ENCODE measurements around the gene SAP25. TPM values are rescaled to one million over a fixed set of nuclear protein-coding genes. Genes with fewer than 3 reads are reported as not detected.

SAP25 gene
- 1 to 10 TPM; 2.8 to 5.0 TPM for total RNA-seq
- long read RNA-seq, donor 1, partial matches to known transcripts: 0 of 1 reads
- long read RNA-seq, donor 1, other reads (novel, unspliced or antisense): 0 of 1 reads
- long read RNA-seq, donor 2: 0 reads

GRCh38 chr7:100573691-100574361 lies at the start of gene SAP25:
TSS of gene SAP25 (minus strand) at chr7:100573900. CDS start at chr7:100573742, 158 bp downstream.
- intact Hi-C loops (cut with DNase I): no loop called here

GRCh38 chr7:100621554-100621953 lies 47.9 kb upstream of the SAP25 start:
- DNase-seq (ENCODE audit: low spot score): no peak
- intact Hi-C loops (cut with DNase I): no loop called here

More at GRCh38 chr7:100573691-100574361, at the start of gene SAP25:
- no peak for DNase-seq (ENCODE audit: low spot score)

DNA sequence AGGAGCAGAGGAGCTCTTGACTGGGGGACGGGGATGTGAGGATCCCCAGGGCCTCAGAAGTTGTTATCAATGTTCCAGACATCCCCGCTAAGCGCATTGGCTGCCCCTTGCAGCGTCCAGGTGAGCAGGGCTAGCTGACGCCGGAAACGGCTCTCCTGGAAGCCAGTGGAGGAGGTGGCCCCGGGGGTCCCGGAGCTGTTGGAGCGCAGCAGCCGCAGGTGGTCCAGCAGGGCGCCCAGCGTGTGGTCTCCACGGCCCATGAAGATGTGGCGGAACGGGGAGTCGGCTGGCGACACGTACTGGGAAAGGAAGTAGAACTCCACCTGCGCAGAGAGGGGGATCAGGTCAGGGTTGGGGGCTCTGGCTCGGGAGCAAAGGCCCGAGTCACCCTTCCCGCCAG lies 47.1 kb upstream of the SAP25 start:
- intact Hi-C loops (cut with DNase I): no loop called here
- no peak for DNase-seq (ENCODE audit: low spot score)

GRCh38 chr7:100620239-100620638 lies 46.5 kb upstream of the SAP25 start:
- no peak for DNase-seq (ENCODE audit: low spot score)
- intact Hi-C loops (cut with DNase I): no loop called here

GRCh38 chr7:100614308-100614861 lies 40.7 kb upstream of the SAP25 start:
- intact Hi-C loops (cut with DNase I): no loop called here
- DNase-seq (ENCODE audit: low spot score): no peak

DNA sequence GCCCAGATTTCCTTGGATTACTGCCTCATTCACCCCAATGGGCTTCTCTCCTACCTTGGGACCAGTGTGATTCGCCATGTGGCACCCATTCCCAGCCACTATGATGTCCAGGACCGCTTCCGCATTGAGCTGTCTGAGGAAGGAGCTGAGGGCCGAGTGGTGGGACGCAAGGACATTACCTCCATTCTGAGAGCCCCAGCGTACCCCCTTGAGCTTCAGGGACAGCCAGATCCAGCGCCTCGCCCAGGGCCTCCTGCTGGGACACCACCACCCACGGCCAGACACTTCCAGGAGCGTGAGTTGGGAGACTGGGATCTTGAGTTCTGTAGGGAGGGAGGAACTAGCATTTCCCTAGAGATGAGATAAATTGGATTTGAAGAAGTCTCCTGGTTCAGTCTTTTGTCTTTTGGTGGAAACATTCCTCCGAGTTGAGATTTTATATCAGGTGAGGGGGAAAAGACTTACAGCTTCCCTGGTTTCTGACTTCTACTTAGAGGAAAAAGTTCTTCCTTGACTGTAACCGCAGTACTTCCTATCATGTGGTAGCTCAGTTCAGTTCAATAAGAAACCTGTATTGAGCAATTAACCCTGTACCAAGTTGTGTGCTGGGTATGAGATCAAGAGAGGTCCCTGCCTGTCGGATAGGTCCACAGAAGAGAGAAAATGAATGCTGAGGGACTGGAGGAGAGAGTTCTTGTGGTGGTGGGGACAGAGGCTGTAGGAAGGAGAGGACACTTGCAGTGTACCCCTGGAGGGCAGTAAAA lies 39.9 kb upstream of the SAP25 start:
- intact Hi-C loops (cut with DNase I): no loop called here
- DNase-seq (ENCODE audit: low spot score): no peak

GRCh38 chr7:100612730-100613390 lies 39.2 kb upstream of the SAP25 start:
- intact Hi-C loops (cut with DNase I): no loop called here
- peak; percentile 85 for DNase-seq (ENCODE audit: low spot score)

- intact Hi-C loops (cut with DNase I): no loop called here
- peak; percentile 99 for DNase-seq (ENCODE audit: low spot score)
Observed at GRCh38 chr7:100611983-100612729, 38.5 kb upstream of the SAP25 start, which contains the start of gene MOSPD3. TSS of gene MOSPD3 (plus strand) at chr7:100612540. CDS start at chr7:100612792, 252 bp downstream.

DNA sequence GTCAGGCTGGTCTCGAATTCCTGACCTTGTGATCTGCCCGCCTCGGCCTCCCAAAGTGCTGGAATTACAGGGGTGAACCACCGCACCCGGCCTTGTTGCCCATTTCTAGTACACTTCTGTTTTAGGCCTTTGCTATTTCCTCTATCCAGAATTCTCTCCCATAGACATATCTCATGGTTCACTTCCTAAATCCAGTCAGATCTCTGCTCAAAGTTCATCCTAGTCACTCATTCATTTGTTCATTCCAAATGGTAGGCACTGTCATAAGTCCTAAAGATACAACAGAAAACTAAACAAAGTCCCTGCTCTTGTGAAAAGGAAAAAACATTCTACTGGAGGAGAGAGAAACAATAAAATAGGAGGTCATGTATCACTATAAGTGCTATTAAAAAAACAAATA lies 36.3 kb upstream of the SAP25 start:
- no peak for DNase-seq (ENCODE audit: low spot score)
- intact Hi-C loops (cut with DNase I): no loop called here

DNA sequence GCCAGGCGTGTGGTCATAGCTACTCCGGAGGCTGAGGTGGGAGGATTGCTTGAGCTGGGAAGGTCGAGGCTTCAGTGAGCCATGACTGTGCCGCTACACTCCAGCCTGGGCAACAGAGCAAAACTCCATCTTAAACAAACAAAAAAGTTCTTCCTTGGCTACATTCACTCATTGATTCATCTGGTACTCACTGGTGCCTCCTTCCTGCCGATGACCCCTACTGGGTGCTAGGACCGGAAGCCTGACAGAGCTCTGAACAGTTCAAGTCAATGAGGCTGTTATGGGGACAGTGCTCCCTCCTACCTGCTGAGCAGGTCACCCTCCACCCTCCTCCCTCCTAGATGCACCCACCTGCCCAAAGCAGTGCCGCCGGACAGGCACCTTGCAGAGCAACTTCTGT lies 33.4 kb upstream of the SAP25 start:
- intact Hi-C loops (cut with DNase I): no loop called here
- DNase-seq (ENCODE audit: low spot score): no peak

DNA sequence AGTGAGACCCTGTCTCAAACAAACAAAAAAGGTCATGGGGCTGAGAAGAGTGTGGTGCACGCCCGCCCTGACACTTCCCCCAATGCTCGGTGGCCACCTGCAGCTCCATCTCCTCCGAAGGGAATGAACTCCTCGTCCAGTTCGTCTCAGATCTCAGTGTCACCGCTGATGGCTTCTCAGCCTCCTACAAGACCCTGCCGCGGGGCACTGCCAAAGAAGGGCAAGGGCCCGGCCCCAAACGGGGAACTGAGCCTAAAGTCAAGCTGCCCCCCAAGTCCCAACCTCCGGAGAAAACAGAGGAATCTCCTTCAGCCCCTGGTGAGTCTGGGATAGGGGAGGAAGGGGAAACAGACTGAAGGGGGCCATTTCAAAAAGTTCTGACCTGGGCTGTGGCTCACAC lies 32.6 kb upstream of the SAP25 start:
- intact Hi-C loops (cut with DNase I): no loop called here
- DNase-seq (ENCODE audit: low spot score): no peak

GRCh38 chr7:100604976-100605911 lies 31.5 kb upstream of the SAP25 start:
- intact Hi-C loops (cut with DNase I): loop anchor here in 1 of 2 donors (5.0 kb wide), 1 partner anchor 87 kb away; the partner anchor contains the start of gene GIGYF1
- no peak for DNase-seq (ENCODE audit: low spot score)

GRCh38 chr7:100604028-100604975 lies 30.6 kb upstream of the SAP25 start:
- intact Hi-C loops (cut with DNase I): loop anchor here in 1 of 2 donors (5.0 kb wide), 1 partner anchor 88 kb away; the partner anchor contains the start of gene GIGYF1
- DNase-seq (ENCODE audit: low spot score): peak; percentile 94

DNA sequence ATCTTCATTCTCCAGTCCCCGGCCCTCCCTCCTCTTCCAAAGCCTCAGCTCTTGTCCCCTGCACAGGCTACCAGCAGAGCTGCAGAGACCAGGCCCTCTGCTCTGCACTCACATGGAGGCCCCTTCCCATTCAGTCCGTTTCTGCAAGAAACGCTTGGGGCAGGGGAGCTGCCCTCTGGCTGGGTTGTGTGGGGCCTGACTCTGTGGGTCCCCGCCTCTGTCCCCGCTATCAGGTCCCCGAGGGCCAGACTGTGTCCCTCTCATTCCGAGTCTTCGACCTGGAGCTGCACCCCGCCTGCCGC lies 30.0 kb upstream of the SAP25 start:
- intact Hi-C loops (cut with DNase I): loop anchor here in 1 of 2 donors (5.0 kb wide), 1 partner anchor 89 kb away; the partner anchor contains the start of gene GIGYF1
- no peak for DNase-seq (ENCODE audit: low spot score)

- intact Hi-C loops (cut with DNase I): loop anchor here in 1 of 2 donors (5.0 kb wide), 1 partner anchor 89 kb away; the partner anchor contains the start of gene GIGYF1
- peak; percentile 88 for DNase-seq (ENCODE audit: low spot score)
Observed at GRCh38 chr7:100602889-100603725, 29.4 kb upstream of the SAP25 start.

- DNase-seq (ENCODE audit: low spot score): no peak
- intact Hi-C loops (cut with DNase I): loop anchor here in 1 of 2 donors (5.0 kb wide), 1 partner anchor 92 kb away; the partner anchor contains the start of gene GIGYF1
Observed at GRCh38 chr7:100600730-100601038, 27.0 kb upstream of the SAP25 start.
